22Rv1 (cell line): ENCODE measurements around the gene CEP63.

Experiments
- CTCF ChIP-seq: fragments of 450-650 bp; IDR thresholded peaks from 2 replicates; pipeline ENCODE4 v1.5.1; 2017; ENCODE audit warnings: mild to moderate bottlenecking
- ZFX ChIP-seq: fragments of 450-650 bp; IDR thresholded peaks from 2 replicates; pipeline ENCODE4 v1.6.1; 2017; ENCODE audit warnings: antibody characterized with exemption, borderline replicate concordance

- TF ChIP-seq CTCF = no peak
- no peak for TF ChIP-seq ZFX
Measured at GRCh38 chr3:134563601-134564000, 77.7 kb downstream of the CEP63 start.
